Measurements from ENCODE around the gene PRSS3.

DNA sequence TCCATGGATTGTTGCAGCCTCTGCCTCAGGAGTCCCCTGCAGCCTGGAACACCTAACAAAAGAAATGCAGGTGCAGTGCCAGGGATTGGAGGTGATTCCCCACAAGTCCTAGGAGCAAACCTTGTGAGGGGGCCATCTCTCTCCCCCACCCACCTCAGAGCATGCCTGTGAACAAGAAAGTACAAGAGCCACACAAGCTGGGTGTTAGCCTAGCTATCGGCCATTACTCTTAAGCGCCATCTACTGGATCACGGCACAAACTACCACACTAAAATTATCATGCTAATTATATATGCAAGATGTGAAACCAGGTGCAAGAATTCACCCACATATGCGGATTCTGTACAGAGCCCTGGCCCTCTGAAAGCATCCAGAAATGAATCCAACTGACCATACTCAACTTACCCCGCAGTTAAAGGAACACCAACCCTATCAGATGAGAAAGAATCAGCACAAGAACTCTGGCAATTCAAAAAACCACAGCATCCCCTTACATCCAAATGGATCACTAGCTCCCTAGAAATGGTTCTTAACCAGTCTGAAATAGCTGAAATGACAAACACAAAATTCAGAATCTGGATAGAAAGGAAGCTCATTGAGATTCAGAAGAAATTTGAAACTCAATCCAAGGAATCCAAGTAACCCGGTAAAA is 16.5 kb upstream of the PRSS3 start:
- TF ChIP-seq, protein P1, sequence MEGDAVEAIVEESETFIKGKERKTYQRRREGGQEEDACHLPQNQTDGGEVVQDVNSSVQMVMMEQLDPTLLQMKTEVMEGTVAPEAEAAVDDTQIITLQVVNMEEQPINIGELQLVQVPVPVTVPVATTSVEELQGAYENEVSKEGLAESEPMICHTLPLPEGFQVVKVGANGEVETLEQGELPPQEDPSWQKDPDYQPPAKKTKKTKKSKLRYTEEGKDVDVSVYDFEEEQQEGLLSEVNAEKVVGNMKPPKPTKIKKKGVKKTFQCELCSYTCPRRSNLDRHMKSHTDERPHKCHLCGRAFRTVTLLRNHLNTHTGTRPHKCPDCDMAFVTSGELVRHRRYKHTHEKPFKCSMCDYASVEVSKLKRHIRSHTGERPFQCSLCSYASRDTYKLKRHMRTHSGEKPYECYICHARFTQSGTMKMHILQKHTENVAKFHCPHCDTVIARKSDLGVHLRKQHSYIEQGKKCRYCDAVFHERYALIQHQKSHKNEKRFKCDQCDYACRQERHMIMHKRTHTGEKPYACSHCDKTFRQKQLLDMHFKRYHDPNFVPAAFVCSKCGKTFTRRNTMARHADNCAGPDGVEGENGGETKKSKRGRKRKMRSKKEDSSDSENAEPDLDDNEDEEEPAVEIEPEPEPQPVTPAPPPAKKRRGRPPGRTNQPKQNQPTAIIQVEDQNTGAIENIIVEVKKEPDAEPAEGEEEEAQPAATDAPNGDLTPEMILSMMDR (IDR thresholded peaks at IDR 0.05; ENCODE audit: poor library complexity, severe bottlenecking) = peak; percentile 80
- TF ChIP-seq EZH2 (IDR thresholded peaks at IDR 0.05; ENCODE audit: borderline replicate concordance, insufficient read depth, low read length, poor library complexity, severe bottlenecking) (no peak), MXI1 (conservative IDR thresholded peaks at IDR 0.05; ENCODE audit: poor library complexity, severe bottlenecking) (no peak), SMC3 (conservative IDR thresholded peaks at IDR 0.05; ENCODE audit: poor library complexity) (peak; percentile 68)
- TF ChIP-seq, protein P2, sequence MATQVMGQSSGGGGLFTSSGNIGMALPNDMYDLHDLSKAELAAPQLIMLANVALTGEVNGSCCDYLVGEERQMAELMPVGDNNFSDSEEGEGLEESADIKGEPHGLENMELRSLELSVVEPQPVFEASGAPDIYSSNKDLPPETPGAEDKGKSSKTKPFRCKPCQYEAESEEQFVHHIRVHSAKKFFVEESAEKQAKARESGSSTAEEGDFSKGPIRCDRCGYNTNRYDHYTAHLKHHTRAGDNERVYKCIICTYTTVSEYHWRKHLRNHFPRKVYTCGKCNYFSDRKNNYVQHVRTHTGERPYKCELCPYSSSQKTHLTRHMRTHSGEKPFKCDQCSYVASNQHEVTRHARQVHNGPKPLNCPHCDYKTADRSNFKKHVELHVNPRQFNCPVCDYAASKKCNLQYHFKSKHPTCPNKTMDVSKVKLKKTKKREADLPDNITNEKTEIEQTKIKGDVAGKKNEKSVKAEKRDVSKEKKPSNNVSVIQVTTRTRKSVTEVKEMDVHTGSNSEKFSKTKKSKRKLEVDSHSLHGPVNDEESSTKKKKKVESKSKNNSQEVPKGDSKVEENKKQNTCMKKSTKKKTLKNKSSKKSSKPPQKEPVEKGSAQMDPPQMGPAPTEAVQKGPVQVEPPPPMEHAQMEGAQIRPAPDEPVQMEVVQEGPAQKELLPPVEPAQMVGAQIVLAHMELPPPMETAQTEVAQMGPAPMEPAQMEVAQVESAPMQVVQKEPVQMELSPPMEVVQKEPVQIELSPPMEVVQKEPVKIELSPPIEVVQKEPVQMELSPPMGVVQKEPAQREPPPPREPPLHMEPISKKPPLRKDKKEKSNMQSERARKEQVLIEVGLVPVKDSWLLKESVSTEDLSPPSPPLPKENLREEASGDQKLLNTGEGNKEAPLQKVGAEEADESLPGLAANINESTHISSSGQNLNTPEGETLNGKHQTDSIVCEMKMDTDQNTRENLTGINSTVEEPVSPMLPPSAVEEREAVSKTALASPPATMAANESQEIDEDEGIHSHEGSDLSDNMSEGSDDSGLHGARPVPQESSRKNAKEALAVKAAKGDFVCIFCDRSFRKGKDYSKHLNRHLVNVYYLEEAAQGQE (IDR thresholded peaks at IDR 0.05; ENCODE audit: borderline replicate concordance) = no peak
